ENCODE measurements around the gene ATG101. TPM values are rescaled to one million over a fixed set of nuclear protein-coding genes. Genes with fewer than 3 reads are reported as not detected.

ATG101 gene
- total RNA-seq, 2 experiments from 2014 or later = 38.0 to 53.9 TPM

GRCh38 chr12:52086944-52087835 lies 17.4 kb downstream of the ATG101 start:
- H3K36me3 ChIP-seq (ENCODE audit: insufficient read depth, low read length) = no peaks in the 10 kb centered on the region
- BruUV-seq (replicated peaks) = no TSS peak
- H3K79me2 ChIP-seq (ENCODE audit: insufficient read depth, low read depth, low read length) = no peaks in the 10 kb centered on the region
- peak overlapping the region; percentile 66; the same call in 1 of the 2 replicates for H3K4me2 ChIP-seq (ENCODE audit: low read length)
- no peak overlapping the region for H2AFZ ChIP-seq (ENCODE audit: low read length)
- H3K27ac ChIP-seq (ENCODE audit: low read depth, low read length, poor library complexity, severe bottlenecking) = peak overlapping the region; percentile 71
- ChIA-PET POLR2A (interaction anchor here (0.6 to 2.4 kb wide), 2 partner anchors 17 to 33 kb away, joined by 4 to 13 read pairs; partner anchors contain the start of gene ATG101), CTCF (ENCODE audit: unreplicated experiment) (interaction anchor here (0.5 to 1.9 kb wide), 5 partner anchors 31 to 62 kb away, joined by 3 to 8 read pairs (median 3); no protein-coding TSS in a partner anchor)
- intact Hi-C loops (cut with micrococcal nuclease; ENCODE audit: unreplicated experiment) = no loop called here
- peaks cover 74% of the 10 kb centered on the region for H3K4me1 ChIP-seq (ENCODE audit: insufficient read depth, low read length, poor library complexity, severe bottlenecking)
- no peak for DNase-seq (ENCODE audit: low spot score)
- H3K9me3 ChIP-seq (ENCODE audit: low read length) = no peaks in the 10 kb centered on the region
- no peaks in the 10 kb centered on the region for H3K9me2 ChIP-seq (ENCODE audit: insufficient read depth, low read length)
- H3K4me3 ChIP-seq (ENCODE audit: low read depth, low read length, poor library complexity, severe bottlenecking) = no peak overlapping the region
- TF ChIP-seq CTCF (conservative IDR thresholded peaks at IDR 0.05; ENCODE audit: low read length) (no peak), EZH2phosphoT487 (IDR thresholded peaks at IDR 0.05; ENCODE audit: borderline replicate concordance, low read depth, low read length) (no peak)
- no peaks in the 10 kb centered on the region for H4K20me1 ChIP-seq (ENCODE audit: insufficient read depth, low read length)

- Histone ChIP-seq H3K36me3 (ENCODE audit: insufficient read depth, low read length) (no peaks in the 10 kb centered on the region), H4K20me1 (ENCODE audit: insufficient read depth, low read length) (no peaks in the 10 kb centered on the region), H3K4me3 (ENCODE audit: low read depth, low read length, poor library complexity, severe bottlenecking) (peak overlapping the region; percentile 31), H3K4me2 (ENCODE audit: low read length) (peak overlapping the region; percentile 66), H3K9me3 (ENCODE audit: low read length) (no peaks in the 10 kb centered on the region), H2AFZ (ENCODE audit: low read length) (peak overlapping the region; percentile 22; the same call in 1 of the 2 replicates), H3K27ac (ENCODE audit: low read depth, low read length, poor library complexity, severe bottlenecking) (peak overlapping the region; percentile 71), H3K79me2 (ENCODE audit: insufficient read depth, low read depth, low read length) (no peaks in the 10 kb centered on the region), H3K9me2 (ENCODE audit: insufficient read depth, low read length) (no peaks in the 10 kb centered on the region), H3K4me1 (ENCODE audit: insufficient read depth, low read length, poor library complexity, severe bottlenecking) (peaks cover 64% of the 10 kb centered on the region)
- CTCF ChIA-PET (ENCODE audit: unreplicated experiment) = interaction anchor here (0.5 to 1.9 kb wide), 8 partner anchors 30 to 63 kb away, joined by 3 to 8 read pairs (median 3); no protein-coding TSS in a partner anchor
- no TSS peak for BruUV-seq (replicated peaks)
- POLR2A ChIA-PET = interaction anchor here (0.5 to 2.4 kb wide), 3 partner anchors 18 to 654 kb away, joined by 4 to 13 read pairs (median 4); partner anchors contain the start of gene ATG101
- DNase-seq (ENCODE audit: low spot score) = peak; percentile 94
- intact Hi-C loops (cut with micrococcal nuclease; ENCODE audit: unreplicated experiment) = no loop called here
- TF ChIP-seq CTCF (conservative IDR thresholded peaks at IDR 0.05; ENCODE audit: low read length) = no peak
- TF ChIP-seq EZH2phosphoT487 (IDR thresholded peaks at IDR 0.05; ENCODE audit: borderline replicate concordance, low read depth, low read length) = no peak
Measured at GRCh38 chr12:52087961-52088820, 18.4 kb downstream of the ATG101 start.

Data from OCI-LY7 (cell line).